ENCODE measurements around the gene NACC2.
A peak's percentile ranks its signal among the peaks of the same experiment; 100 is the strongest.

Gene NACC2

GRCh38 chr9:136049491-136050265 is 45.4 kb downstream of the NACC2 start (continued):
- TF ChIP-seq ZNF18 (tag by site-specific recombination; IDR thresholded peaks at IDR 0.05) (no peak), ZNF366 (tag by site-specific recombination; conservative IDR thresholded peaks at IDR 0.05) (no peak), WT1 (tag by site-specific recombination; IDR thresholded peaks at IDR 0.05) (no peak), ZSCAN16 (tag by site-specific recombination; IDR thresholded peaks at IDR 0.05) (no peak), FEZF1 (tag by site-specific recombination; IDR thresholded peaks at IDR 0.05) (no peak), ZBTB21 (tag by site-specific recombination; IDR thresholded peaks at IDR 0.05) (no peak), ZIC2 (tag by site-specific recombination; IDR thresholded peaks at IDR 0.05) (peak; percentile 22; the same call in 1 of the 2 replicates), ZNF423 (tag by site-specific recombination; IDR thresholded peaks at IDR 0.05) (no peak), ZNF518A (tag by site-specific recombination; conservative IDR thresholded peaks at IDR 0.05; ENCODE audit: low read depth) (no peak), ZBTB7A (tag by site-specific recombination; IDR thresholded peaks at IDR 0.05; ENCODE audit: low read depth) (no peak), TSHZ1 (tag by site-specific recombination; IDR thresholded peaks at IDR 0.05; ENCODE audit: borderline replicate concordance) (no peak)

- ChIA-PET CTCF (interaction anchor here (0.9 to 1.1 kb wide), 2 partner anchors 81 to 82 kb away, joined by 3 read pairs; no protein-coding TSS in a partner anchor), POLR2A (no interaction called here)
- H3K4me3 ChIP-seq (ENCODE audit: low read depth, low read length), result no peak overlapping the region
- H3K4me1 ChIP-seq (ENCODE audit: control insufficient read depth, insufficient read depth, low read length), result peaks cover 8% of the 10 kb centered on the region
- no peaks in the 10 kb centered on the region for H3K9me3 ChIP-seq (ENCODE audit: control insufficient read depth, insufficient read depth, low read depth, low read length)
- H3K36me3 ChIP-seq (ENCODE audit: control insufficient read depth in 2 of 2, insufficient read depth in 1 of 2, low read length in 2 of 2), result peaks cover 0 to 54% of the 10 kb centered on the region in 2 experiments; a peak in 1 of 3 replicates
- no peak overlapping the region for H3K27ac ChIP-seq (ENCODE audit: extremely low read depth, low read depth, low read length)
- no peak for TF ChIP-seq ZNF184 (tag by site-specific recombination; IDR thresholded peaks at IDR 0.05)
- TF ChIP-seq GLIS2 (tag by site-specific recombination; IDR thresholded peaks at IDR 0.05), result peak; percentile 26
- TF ChIP-seq ZNF16 (tag by site-specific recombination; IDR thresholded peaks at IDR 0.05; ENCODE audit: low read depth), result no peak
- no peak for TF ChIP-seq ZNF292 (tag by site-specific recombination; IDR thresholded peaks at IDR 0.05; ENCODE audit: borderline replicate concordance, low read depth)
- no peak for TF ChIP-seq ZNF473 (tag by site-specific recombination; IDR thresholded peaks at IDR 0.05)
- TF ChIP-seq HIC1 (tag by site-specific recombination; IDR thresholded peaks at IDR 0.05), result 0 out of 2 replicates have a peak, but pooled peaks have one; percentile 14
- no peak for TF ChIP-seq ZNF530 (tag by site-specific recombination; IDR thresholded peaks at IDR 0.05; ENCODE audit: low read depth)
- no peak for TF ChIP-seq ZNF416 (tag by site-specific recombination; IDR thresholded peaks at IDR 0.05)
- TF ChIP-seq ZIC2 (tag by site-specific recombination; IDR thresholded peaks at IDR 0.05), result peak; percentile 55; the same call in 1 of the 2 replicates
- no peak for TF ChIP-seq TRIM28 (IDR thresholded peaks at IDR 0.05; ENCODE audit: borderline replicate concordance, low read length)
Measured at GRCh38 chr9:136048560-136049411, 46.3 kb downstream of the NACC2 start.

Data from HEK293 (cell line).